ENCODE data around the gene DVL3.

GRCh38 chr3:184211297-184211696, 56.1 kb downstream of the DVL3 start:
- TF ChIP-seq, protein P1, sequence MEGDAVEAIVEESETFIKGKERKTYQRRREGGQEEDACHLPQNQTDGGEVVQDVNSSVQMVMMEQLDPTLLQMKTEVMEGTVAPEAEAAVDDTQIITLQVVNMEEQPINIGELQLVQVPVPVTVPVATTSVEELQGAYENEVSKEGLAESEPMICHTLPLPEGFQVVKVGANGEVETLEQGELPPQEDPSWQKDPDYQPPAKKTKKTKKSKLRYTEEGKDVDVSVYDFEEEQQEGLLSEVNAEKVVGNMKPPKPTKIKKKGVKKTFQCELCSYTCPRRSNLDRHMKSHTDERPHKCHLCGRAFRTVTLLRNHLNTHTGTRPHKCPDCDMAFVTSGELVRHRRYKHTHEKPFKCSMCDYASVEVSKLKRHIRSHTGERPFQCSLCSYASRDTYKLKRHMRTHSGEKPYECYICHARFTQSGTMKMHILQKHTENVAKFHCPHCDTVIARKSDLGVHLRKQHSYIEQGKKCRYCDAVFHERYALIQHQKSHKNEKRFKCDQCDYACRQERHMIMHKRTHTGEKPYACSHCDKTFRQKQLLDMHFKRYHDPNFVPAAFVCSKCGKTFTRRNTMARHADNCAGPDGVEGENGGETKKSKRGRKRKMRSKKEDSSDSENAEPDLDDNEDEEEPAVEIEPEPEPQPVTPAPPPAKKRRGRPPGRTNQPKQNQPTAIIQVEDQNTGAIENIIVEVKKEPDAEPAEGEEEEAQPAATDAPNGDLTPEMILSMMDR (conservative IDR thresholded peaks at IDR 0.05; ENCODE audit: low read length): no peak
- no peak for TF ChIP-seq EZH2phosphoT487 (IDR thresholded peaks at IDR 0.05; ENCODE audit: borderline replicate concordance, low read depth, low read length)

All from OCI-LY7 (cell line).